DOHH2 (cell line): ENCODE data around the gene RCN1.

ENCODE experiments used
- H3F3A ChIP-seq: fragments of 200-600 bp; sonication (generic), shearing (Covaris generic); 2 replicates; pipeline ENCODE4 v1.6.0; 2016; ENCODE audit warnings: antibody characterized with exemption, mild to moderate bottlenecking; ENCODE audit not compliant: control insufficient read depth, insufficient read depth
- H3K27ac ChIP-seq: fragments of 200-600 bp; sonication (generic); 2 replicates; pipeline ENCODE4 v1.5.1; 2014; ENCODE audit warnings: low read depth, mild to moderate bottlenecking, low read length, moderate library complexity
- H3K27me3 ChIP-seq: fragments of 200-600 bp; sonication (generic); 2 replicates; pipeline ENCODE4 v1.6.1; 2014; ENCODE audit warnings: mild to moderate bottlenecking, low read length, mixed read lengths; ENCODE audit not compliant: control insufficient read depth
- H3K36me3 ChIP-seq: fragments of 200-600 bp; sonication (generic); 2 replicates; pipeline ENCODE4 v1.6.1; 2014; ENCODE audit warnings: mild to moderate bottlenecking, low read length, moderate library complexity, mixed read lengths; ENCODE audit not compliant: control insufficient read depth
- H3K4me1 ChIP-seq: fragments of 200-600 bp; sonication (generic); 2 replicates; pipeline ENCODE4 v1.6.1; 2014; ENCODE audit warnings: mild to moderate bottlenecking, low read length, mixed read lengths; ENCODE audit not compliant: control insufficient read depth
- H3K4me2 ChIP-seq: fragments of 200-600 bp; sonication (generic); 2 replicates; pipeline ENCODE4 v1.6.0; 2014; ENCODE audit warnings: mild to moderate bottlenecking, low read length, moderate library complexity
- H3K4me3 ChIP-seq: fragments of 200-600 bp; sonication (generic); 2 replicates; pipeline ENCODE4 v1.5.1; 2014; ENCODE audit warnings: mild to moderate bottlenecking, low read length, mixed read lengths
- H3K79me2 ChIP-seq: fragments of 200-600 bp; sonication (generic); 2 replicates; pipeline ENCODE4 v1.6.1; 2014; ENCODE audit warnings: mild to moderate bottlenecking, low read length, mixed read lengths; ENCODE audit not compliant: control insufficient read depth
- H3K9me2 ChIP-seq: fragments of 200-600 bp; sonication (generic); replicated peaks from 2 replicates; pipeline ENCODE4 v1.6.1; 2014; ENCODE audit warnings: mild to moderate bottlenecking, low read length, mixed read lengths; ENCODE audit not compliant: control insufficient read depth
- H3K9me3 ChIP-seq: fragments of 200-600 bp; sonication (generic); 2 replicates; pipeline ENCODE4 v1.6.1; 2014; ENCODE audit warnings: antibody characterized with exemption, low read length, mixed read lengths; ENCODE audit not compliant: control insufficient read depth, insufficient read depth
- H4K20me1 ChIP-seq: fragments of 200-600 bp; sonication (generic); 2 replicates; pipeline ENCODE4 v1.6.0; 2014; ENCODE audit warnings: low read depth, mild to moderate bottlenecking, antibody characterized with exemption, low read length, moderate library complexity; ENCODE audit not compliant: control insufficient read depth, insufficient read depth
- CTCF ChIP-seq: fragments of 200-600 bp; sonication (generic); IDR thresholded peaks from one replicate; pipeline ENCODE4 v1.5.1; 2014; ENCODE audit warnings: antibody characterized with exemption, mild to moderate bottlenecking, low read depth, low read length; ENCODE audit not compliant: poor library complexity, severe bottlenecking
- EZH2phosphoT487 ChIP-seq: fragments of 200-600 bp; sonication (generic); IDR thresholded peaks from 2 replicates; pipeline ENCODE4 v1.6.1; 2017; ENCODE audit warnings: borderline replicate concordance, mild to moderate bottlenecking, antibody characterized with exemption, low read length, moderate library complexity, mixed read lengths

RCN1 gene

DNA sequence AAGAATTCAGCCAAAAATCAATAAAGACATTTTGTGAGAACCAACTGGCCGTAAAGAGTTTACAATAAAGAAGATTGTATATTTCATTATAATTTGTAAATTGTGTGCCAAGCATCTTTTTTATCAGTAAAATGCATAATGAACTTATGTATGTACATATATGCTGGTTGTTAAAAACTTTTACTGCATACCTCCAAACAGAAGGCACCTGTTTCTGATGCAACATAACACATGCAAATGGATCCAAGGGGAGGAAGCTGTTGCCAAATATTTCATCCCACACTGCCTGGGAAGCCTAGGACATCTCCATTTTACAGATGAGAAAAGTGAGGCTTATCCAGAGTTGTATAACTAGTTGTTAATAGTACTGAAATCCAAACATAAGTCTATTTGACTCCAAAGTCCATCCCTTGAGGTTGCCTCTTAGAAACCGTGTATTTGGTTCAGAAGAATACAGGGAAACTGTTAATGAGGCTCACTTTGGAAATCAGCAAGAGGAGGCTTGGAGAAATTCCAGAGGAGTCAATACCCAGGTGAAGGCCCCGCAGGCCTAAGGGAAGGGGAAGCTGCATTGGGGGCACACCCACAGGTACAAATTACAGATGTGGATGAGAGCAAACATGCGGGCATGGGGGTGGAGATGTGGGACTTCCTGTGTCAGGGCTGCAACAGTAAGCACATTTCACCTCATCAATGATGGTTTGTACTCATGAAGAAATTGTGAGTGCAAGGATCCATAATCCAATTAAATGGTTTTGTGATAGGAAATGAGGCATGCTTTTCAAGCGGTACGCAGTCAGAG, 51.1 kb downstream of the RCN1 start:
- H3K4me2 ChIP-seq, result no peak overlapping the region

DNA sequence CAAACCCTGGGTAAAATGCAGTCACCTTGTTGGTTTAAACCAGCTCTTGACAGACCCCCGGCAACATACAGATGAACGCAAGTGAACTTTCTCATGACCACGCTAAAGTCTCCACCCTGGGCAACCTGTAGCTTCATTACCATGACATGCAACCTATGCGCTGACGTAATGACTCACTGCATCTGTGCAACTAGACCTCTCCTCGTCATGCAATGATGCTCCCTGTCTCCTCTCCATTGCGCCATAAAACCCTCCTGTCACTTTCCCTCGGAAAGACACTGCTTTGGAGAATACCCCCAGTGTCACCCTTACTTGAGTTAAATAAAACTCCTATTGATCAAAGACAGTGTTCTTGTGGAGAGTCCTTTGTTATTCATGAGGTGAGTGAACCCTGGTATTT, 52.5 kb downstream of the RCN1 start:
- no peaks in the 10 kb centered on the region for H3K36me3 ChIP-seq

More for the DNA sequence above, 51.1 kb downstream of the RCN1 start:
- Histone ChIP-seq H3K4me1 (no peaks in the 10 kb centered on the region), H3K79me2 (no peaks in the 10 kb centered on the region), H3K9me3 (no peaks in the 10 kb centered on the region), H3K36me3 (no peaks in the 10 kb centered on the region), H3F3A (no peaks in the 10 kb centered on the region), H3K27ac (no peak overlapping the region), H3K4me3 (no peak overlapping the region), H3K9me2 (no peaks in the 10 kb centered on the region), H4K20me1 (no peaks in the 10 kb centered on the region), H3K27me3 (no peaks in the 10 kb centered on the region)
- TF ChIP-seq CTCF, result no peak
- TF ChIP-seq EZH2phosphoT487, result no peak

GRCh38 chr11:32145282-32145681, 54.4 kb downstream of the RCN1 start:
- Histone ChIP-seq H3K9me3 (no peaks in the 10 kb centered on the region), H3K9me2 (no peaks in the 10 kb centered on the region), H3K4me1 (no peaks in the 10 kb centered on the region), H3K27me3 (no peaks in the 10 kb centered on the region), H3K4me3 (no peak overlapping the region), H4K20me1 (no peaks in the 10 kb centered on the region), H3K27ac (no peak overlapping the region), H3K4me2 (no peak overlapping the region), H3K36me3 (no peaks in the 10 kb centered on the region), H3F3A (no peaks in the 10 kb centered on the region), H3K79me2 (no peaks in the 10 kb centered on the region)
- no peak for TF ChIP-seq EZH2phosphoT487
- no peak for TF ChIP-seq CTCF

More for the DNA sequence above, 52.5 kb downstream of the RCN1 start:
- no peaks in the 10 kb centered on the region for H3K4me1 ChIP-seq
- no peak overlapping the region for H3K4me2 ChIP-seq
- no peak overlapping the region for H3K4me3 ChIP-seq
- no peaks in the 10 kb centered on the region for H3K27me3 ChIP-seq
- no peak overlapping the region for H3K27ac ChIP-seq
- H3F3A ChIP-seq, result no peaks in the 10 kb centered on the region
- no peaks in the 10 kb centered on the region for H3K9me2 ChIP-seq
- no peaks in the 10 kb centered on the region for H4K20me1 ChIP-seq
- no peaks in the 10 kb centered on the region for H3K9me3 ChIP-seq
- TF ChIP-seq CTCF (no peak), EZH2phosphoT487 (no peak)
- H3K79me2 ChIP-seq, result no peaks in the 10 kb centered on the region
